Lower lobe of right lung (tissue), 2 donors: Measurements from ENCODE around the gene DOK7. TPM values are rescaled to one million over a fixed set of nuclear protein-coding genes. Genes with fewer than 3 reads are reported as not detected.

ENCODE experiments used
- ATAC-seq, 2 donors: fragments of 200-7000 bp; cut with Tn5 transposase; one replicate each; pipeline ENCODE4 v1.9.1; 2020 to 2022; ENCODE audit warnings: mild to moderate bottlenecking in 2 of 2, moderate library complexity in 2 of 2
- DNase-seq: peaks from one replicate; pipeline ENCODE4 v3.0.0-alpha.2; 2020
- H3K27ac ChIP-seq: fragments of 200-600 bp; one replicate; pipeline ENCODE4 v1.8.0; 2022
- H3K27me3 ChIP-seq: fragments of 200-600 bp; one replicate; pipeline ENCODE4 v1.8.0; 2022; ENCODE audit warnings: low read depth
- H3K36me3 ChIP-seq: fragments of 200-600 bp; one replicate; pipeline ENCODE4 v1.8.0; 2022; ENCODE audit warnings: mild to moderate bottlenecking
- H3K4me1 ChIP-seq: fragments of 200-600 bp; one replicate; pipeline ENCODE4 v1.8.0; 2022
- H3K4me3 ChIP-seq: fragments of 200-600 bp; one replicate; pipeline ENCODE4 v1.8.0; 2022; ENCODE audit warnings: mild to moderate bottlenecking
- H3K9me3 ChIP-seq: fragments of 200-600 bp; one replicate; pipeline ENCODE4 v1.8.0; 2022
- intact Hi-C: fragments of 100-400 bp; cut with DNase I; formaldehyde crosslinking; loops from one replicate; pipeline ENCODE4 v1.11.0; 2022
- total RNA-seq: library from RNA; stranded (reverse); fragmentation: NEBNext Ultra II Directional; extraction: Animal tissue kit (Norgen Biotek cat#: 25700); gene quantifications from one replicate; pipeline ENCODE4 v1.2.1, GENCODE V29; 2021
- TF ChIP-seq, protein P1 (sequence below): fragments of 200-600 bp; IDR thresholded peaks from one replicate; pipeline ENCODE4 v1.8.0; 2022; ENCODE audit warnings: antibody characterized with exemption, mild to moderate bottlenecking
- donor health status: DM: no; HTN: yes; CAD: no; lungs with severe emphysema.

Gene DOK7
- total RNA-seq, 1 donor from 2014 or later, result 4.0 TPM

- ATAC-seq (no peak), DNase-seq (no peak)
- H3K4me1 ChIP-seq, result peaks cover 4% of the 10 kb centered on the region
- TF ChIP-seq, protein P1, sequence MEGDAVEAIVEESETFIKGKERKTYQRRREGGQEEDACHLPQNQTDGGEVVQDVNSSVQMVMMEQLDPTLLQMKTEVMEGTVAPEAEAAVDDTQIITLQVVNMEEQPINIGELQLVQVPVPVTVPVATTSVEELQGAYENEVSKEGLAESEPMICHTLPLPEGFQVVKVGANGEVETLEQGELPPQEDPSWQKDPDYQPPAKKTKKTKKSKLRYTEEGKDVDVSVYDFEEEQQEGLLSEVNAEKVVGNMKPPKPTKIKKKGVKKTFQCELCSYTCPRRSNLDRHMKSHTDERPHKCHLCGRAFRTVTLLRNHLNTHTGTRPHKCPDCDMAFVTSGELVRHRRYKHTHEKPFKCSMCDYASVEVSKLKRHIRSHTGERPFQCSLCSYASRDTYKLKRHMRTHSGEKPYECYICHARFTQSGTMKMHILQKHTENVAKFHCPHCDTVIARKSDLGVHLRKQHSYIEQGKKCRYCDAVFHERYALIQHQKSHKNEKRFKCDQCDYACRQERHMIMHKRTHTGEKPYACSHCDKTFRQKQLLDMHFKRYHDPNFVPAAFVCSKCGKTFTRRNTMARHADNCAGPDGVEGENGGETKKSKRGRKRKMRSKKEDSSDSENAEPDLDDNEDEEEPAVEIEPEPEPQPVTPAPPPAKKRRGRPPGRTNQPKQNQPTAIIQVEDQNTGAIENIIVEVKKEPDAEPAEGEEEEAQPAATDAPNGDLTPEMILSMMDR, result no peak
- no peak overlapping the region for H3K27ac ChIP-seq
- H3K27me3 ChIP-seq, result no peaks in the 10 kb centered on the region
- intact Hi-C loops, result no loop called here
- no peaks in the 10 kb centered on the region for H3K9me3 ChIP-seq
- H3K36me3 ChIP-seq, result peaks cover 61% of the 10 kb centered on the region
- H3K4me3 ChIP-seq, result no peak overlapping the region
Measured at GRCh38 chr4:3416821-3417221, 46.3 kb upstream of the DOK7 start.

DNA sequence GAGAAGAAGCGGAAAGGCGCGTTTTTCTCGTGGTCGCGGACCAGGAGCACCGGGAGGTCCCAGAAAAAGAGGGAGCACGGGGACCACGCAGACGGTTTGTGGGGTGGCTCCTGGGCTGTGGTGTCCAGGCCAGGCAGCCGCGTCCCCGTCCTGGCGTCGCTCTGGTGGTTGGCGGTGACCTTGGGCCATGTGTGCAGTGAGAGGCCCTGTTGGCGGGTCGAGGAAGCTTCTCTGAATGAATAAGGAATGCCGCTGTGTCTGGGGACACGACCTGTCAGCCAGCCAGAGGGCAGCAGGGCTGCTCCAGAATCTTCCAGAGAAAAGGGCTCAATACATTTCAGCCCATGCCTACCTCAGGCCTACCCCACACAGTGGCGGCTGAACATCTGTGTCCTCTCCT is 45.7 kb upstream of the DOK7 start:
- no peak overlapping the region for H3K27ac ChIP-seq
- peaks cover 4% of the 10 kb centered on the region for H3K4me1 ChIP-seq
- intact Hi-C loops, result no loop called here
- ATAC-seq (no peak), DNase-seq (peak; percentile 36)
- TF ChIP-seq, protein P1, result no peak
- no peaks in the 10 kb centered on the region for H3K9me3 ChIP-seq
- H3K27me3 ChIP-seq, result no peaks in the 10 kb centered on the region
- no peak overlapping the region for H3K4me3 ChIP-seq
- H3K36me3 ChIP-seq, result peaks cover 67% of the 10 kb centered on the region

DNA sequence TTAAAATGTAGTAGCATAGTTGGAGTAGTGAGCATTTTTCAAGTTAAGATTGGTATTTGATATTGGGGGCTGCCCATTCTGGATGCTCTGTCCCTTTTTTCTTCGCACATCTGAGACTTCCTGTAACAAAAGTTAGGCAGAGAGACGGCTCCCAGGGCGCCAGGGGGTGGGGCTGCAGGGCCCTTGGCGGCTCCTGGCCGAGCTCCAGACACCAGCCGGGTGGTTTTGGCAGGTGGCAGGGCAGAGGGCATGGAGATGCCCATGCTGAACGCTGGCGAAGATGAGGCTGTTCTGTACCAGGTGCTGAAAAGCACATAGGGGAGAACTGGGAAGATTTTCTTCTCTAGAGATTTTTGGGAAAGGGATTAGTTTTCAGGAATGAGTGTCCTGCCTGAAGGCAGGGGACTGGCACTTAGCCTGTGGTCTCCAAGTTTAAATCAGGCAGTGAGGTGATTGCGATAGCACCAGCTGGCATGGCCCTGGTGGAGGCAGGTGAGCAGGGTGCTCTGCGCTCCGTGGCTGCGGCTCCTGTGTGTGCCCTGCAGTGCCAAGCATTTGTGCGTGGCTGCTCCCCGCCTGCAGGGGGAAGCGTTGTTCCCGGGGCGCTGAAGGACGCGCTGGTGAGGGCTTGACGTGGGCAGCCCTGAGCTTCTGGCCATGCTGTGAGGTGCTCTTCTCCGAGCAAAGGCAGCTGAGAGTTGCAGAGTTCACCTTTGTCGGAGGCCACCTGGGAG is 44.9 kb upstream of the DOK7 start:
- Histone ChIP-seq H3K4me3 (no peak overlapping the region), H3K4me1 (peaks cover 4% of the 10 kb centered on the region), H3K9me3 (no peaks in the 10 kb centered on the region), H3K27me3 (no peaks in the 10 kb centered on the region), H3K36me3 (peaks cover 75% of the 10 kb centered on the region), H3K27ac (no peak overlapping the region)
- ATAC-seq (no peak), DNase-seq (peak; percentile 36)
- TF ChIP-seq, protein P1, result no peak
- intact Hi-C loops, result no loop called here

DNA sequence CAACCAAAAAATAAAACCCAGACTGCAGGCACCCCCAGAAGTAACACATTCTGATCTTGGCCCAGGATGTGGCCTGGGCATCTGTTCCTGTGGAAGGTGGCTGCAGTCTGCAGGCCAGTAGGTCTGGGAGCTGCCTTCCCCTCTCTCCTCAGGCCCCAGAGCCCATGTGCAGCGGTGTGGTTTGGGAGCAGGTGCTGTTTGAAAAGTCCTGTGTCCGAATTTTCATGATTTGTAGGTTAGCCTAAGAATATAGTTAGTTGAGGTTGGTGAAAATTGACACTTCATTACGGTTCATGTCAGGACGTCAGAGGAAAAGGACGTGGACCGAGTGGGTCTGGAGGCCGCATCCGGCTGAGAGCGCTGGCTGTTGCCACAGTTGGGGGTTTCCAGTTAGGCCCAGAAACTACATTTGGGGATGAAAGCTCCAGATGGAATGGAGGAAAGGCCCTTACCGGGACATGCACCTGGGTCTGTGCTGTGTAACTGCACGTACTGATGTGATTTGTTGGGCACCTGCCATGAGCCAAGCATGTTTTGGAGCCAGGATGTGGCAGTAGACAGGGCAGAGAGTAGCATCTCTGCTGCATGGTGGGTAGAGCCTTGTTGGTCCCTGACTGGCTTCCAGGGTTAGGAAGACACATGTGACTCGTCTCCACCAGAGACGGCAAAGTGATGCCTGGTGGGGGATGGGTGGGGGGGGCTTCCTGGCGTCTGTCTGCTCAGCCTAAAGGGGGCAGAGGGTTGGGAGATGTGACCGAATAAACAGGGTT is 43.1 kb upstream of the DOK7 start:
- ATAC-seq (no peak), DNase-seq (no peak)
- intact Hi-C loops, result no loop called here
- Histone ChIP-seq H3K36me3 (peaks cover 85% of the 10 kb centered on the region), H3K27me3 (no peaks in the 10 kb centered on the region), H3K4me3 (no peak overlapping the region), H3K4me1 (no peaks in the 10 kb centered on the region), H3K27ac (no peak overlapping the region), H3K9me3 (no peaks in the 10 kb centered on the region)
- TF ChIP-seq, protein P1, result no peak

- H3K27me3 ChIP-seq, result no peaks in the 10 kb centered on the region
- H3K9me3 ChIP-seq, result no peaks in the 10 kb centered on the region
- peak; percentile 39 for DNase-seq
- peaks cover 83% of the 10 kb centered on the region for H3K36me3 ChIP-seq
- no peak for ATAC-seq
- intact Hi-C loops, result no loop called here
- no peak overlapping the region for H3K4me3 ChIP-seq
- H3K4me1 ChIP-seq, result no peaks in the 10 kb centered on the region
- H3K27ac ChIP-seq, result no peak overlapping the region
- TF ChIP-seq, protein P1, result no peak
Measured at GRCh38 chr4:3420606-3420955, 42.5 kb upstream of the DOK7 start.
